HL-60 (cell line): ENCODE results near the gene SLC39A12.

Experiments used
- GABPA ChIP-seq: IDR thresholded peaks from 2 replicates; pipeline ENCODE4 v1.6.1; 2012; ENCODE audit warnings: low read depth
- POLR2AphosphoS5 ChIP-seq: IDR thresholded peaks from 2 replicates; pipeline ENCODE4 v1.6.1; 2012; ENCODE audit warnings: low read depth
- TF ChIP-seq, protein P1 (sequence below): IDR thresholded peaks from one replicate; pipeline ENCODE4 v1.5.1; 2011; ENCODE audit warnings: low read length, control low read depth, inconsistent platforms; ENCODE audit not compliant: insufficient read depth
- TF ChIP-seq, protein P2 (sequence below): IDR thresholded peaks from 2 replicates; pipeline ENCODE4 v1.6.1; 2012; ENCODE audit warnings: low read depth; ENCODE audit not compliant: insufficient replicate concordance

DNA sequence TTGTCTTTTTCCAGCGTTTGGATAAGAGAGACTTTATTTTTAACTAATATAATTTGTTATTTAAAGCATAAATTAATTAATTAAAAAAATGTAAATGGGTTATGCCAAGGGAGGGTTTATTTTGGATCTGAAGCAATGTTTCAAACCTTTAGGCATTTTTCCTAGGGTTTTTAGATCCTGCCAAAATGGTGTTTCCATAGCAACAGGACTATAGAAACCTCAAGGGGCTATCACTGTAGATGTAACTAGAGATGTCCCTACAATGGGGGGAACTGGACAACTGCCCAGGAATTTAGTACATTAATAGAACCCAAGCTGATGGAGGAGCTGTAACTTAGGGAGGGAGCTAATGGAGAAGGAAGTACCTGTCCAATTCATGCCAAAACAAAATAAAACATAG is 57.3 kb downstream of the SLC39A12 start:
- TF ChIP-seq, protein P1, sequence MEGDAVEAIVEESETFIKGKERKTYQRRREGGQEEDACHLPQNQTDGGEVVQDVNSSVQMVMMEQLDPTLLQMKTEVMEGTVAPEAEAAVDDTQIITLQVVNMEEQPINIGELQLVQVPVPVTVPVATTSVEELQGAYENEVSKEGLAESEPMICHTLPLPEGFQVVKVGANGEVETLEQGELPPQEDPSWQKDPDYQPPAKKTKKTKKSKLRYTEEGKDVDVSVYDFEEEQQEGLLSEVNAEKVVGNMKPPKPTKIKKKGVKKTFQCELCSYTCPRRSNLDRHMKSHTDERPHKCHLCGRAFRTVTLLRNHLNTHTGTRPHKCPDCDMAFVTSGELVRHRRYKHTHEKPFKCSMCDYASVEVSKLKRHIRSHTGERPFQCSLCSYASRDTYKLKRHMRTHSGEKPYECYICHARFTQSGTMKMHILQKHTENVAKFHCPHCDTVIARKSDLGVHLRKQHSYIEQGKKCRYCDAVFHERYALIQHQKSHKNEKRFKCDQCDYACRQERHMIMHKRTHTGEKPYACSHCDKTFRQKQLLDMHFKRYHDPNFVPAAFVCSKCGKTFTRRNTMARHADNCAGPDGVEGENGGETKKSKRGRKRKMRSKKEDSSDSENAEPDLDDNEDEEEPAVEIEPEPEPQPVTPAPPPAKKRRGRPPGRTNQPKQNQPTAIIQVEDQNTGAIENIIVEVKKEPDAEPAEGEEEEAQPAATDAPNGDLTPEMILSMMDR, result no peak
- TF ChIP-seq POLR2AphosphoS5, result no peak
- no peak for TF ChIP-seq GABPA
- TF ChIP-seq, protein P2, sequence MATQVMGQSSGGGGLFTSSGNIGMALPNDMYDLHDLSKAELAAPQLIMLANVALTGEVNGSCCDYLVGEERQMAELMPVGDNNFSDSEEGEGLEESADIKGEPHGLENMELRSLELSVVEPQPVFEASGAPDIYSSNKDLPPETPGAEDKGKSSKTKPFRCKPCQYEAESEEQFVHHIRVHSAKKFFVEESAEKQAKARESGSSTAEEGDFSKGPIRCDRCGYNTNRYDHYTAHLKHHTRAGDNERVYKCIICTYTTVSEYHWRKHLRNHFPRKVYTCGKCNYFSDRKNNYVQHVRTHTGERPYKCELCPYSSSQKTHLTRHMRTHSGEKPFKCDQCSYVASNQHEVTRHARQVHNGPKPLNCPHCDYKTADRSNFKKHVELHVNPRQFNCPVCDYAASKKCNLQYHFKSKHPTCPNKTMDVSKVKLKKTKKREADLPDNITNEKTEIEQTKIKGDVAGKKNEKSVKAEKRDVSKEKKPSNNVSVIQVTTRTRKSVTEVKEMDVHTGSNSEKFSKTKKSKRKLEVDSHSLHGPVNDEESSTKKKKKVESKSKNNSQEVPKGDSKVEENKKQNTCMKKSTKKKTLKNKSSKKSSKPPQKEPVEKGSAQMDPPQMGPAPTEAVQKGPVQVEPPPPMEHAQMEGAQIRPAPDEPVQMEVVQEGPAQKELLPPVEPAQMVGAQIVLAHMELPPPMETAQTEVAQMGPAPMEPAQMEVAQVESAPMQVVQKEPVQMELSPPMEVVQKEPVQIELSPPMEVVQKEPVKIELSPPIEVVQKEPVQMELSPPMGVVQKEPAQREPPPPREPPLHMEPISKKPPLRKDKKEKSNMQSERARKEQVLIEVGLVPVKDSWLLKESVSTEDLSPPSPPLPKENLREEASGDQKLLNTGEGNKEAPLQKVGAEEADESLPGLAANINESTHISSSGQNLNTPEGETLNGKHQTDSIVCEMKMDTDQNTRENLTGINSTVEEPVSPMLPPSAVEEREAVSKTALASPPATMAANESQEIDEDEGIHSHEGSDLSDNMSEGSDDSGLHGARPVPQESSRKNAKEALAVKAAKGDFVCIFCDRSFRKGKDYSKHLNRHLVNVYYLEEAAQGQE, result no peak
